Fibroblast of the aortic adventitia (primary cell): ENCODE measurements around the gene ZIC5. TPM values are rescaled to one million over a fixed set of nuclear protein-coding genes. Genes with fewer than 3 reads are reported as not detected.

Source experiments
- DNase-seq: peaks from one replicate; pipeline ENCODE4 v3.0.0-alpha.2; 2010; ENCODE audit warnings: low read depth
- H3K4me3 ChIP-seq: 2 replicates; pipeline ENCODE4 v1.5.1; 2011; ENCODE audit warnings: low read depth, mild to moderate bottlenecking, control low read depth, low read length, moderate library complexity
- CTCF ChIP-seq: IDR thresholded peaks from 2 replicates; pipeline ENCODE4 v1.5.1; 2011; ENCODE audit warnings: mild to moderate bottlenecking, low read length, control low read depth, inconsistent platforms; ENCODE audit not compliant: insufficient read depth
- total RNA-seq: library from RNA; depleted of rRNA; stranded (reverse); fragments of >200 nt; gene quantifications from 2 replicates; pipeline ENCODE4 v1.2.3, GENCODE V29; 2012; ENCODE audit warnings: low replicate concordance

ZIC5 gene
- total RNA-seq, 1 donor = not detected

GRCh38 chr13:99969919-99970650 lies 1.5 kb downstream of the ZIC5 start:
- no peak overlapping the region for H3K4me3 ChIP-seq
- no peak for DNase-seq
- no peak for TF ChIP-seq CTCF

GRCh38 chr13:99969453-99969918 lies 2.1 kb downstream of the ZIC5 start:
- DNase-seq = no peak
- no peak overlapping the region for H3K4me3 ChIP-seq
- no peak for TF ChIP-seq CTCF

GRCh38 chr13:99968521-99969452 lies 2.8 kb downstream of the ZIC5 start:
- TF ChIP-seq CTCF = no peak
- no peak for DNase-seq
- no peak overlapping the region for H3K4me3 ChIP-seq

- no peak for DNase-seq
- H3K4me3 ChIP-seq = no peak overlapping the region
- TF ChIP-seq CTCF = no peak
These were observed 3.6 kb downstream of the ZIC5 start for GRCh38 chr13:99967869-99968520.

GRCh38 chr13:99967498-99967868 lies 4.1 kb downstream of the ZIC5 start:
- no peak for DNase-seq
- TF ChIP-seq CTCF = no peak
- H3K4me3 ChIP-seq = no peak overlapping the region

- H3K4me3 ChIP-seq = no peak overlapping the region
- TF ChIP-seq CTCF = no peak
- DNase-seq = no peak
These were observed 5.3 kb downstream of the ZIC5 start for GRCh38 chr13:99966064-99966805.
